K562 (cell line): Measurements from ENCODE around the gene ZNF485. TPM values are rescaled to one million over a fixed set of nuclear protein-coding genes. Genes with fewer than 3 reads are reported as not detected.
A peak's percentile ranks its signal among the peaks of the same experiment; 100 is the strongest.

Experiments
- ARID1B ChIP-seq: fragments of 450-650 bp; IDR thresholded peaks from 2 replicates; pipeline ENCODE4 v1.6.1; 2016; ENCODE audit warnings: antibody characterized with exemption, mild to moderate bottlenecking, inconsistent platforms
- ARNT ChIP-seq, 2 experiments: fragments of 450-650 bp; IDR thresholded peaks; 2 replicates each; pipeline ENCODE4 v1.6.1; 2016; ENCODE audit warnings: mild to moderate bottlenecking in 1 of 2
- BHLHE40 ChIP-seq: IDR thresholded peaks from 2 replicates; pipeline ENCODE4 v1.6.1; 2011; ENCODE audit warnings: low read length, improper control_type of control experiment
- CXXC5 ChIP-seq: fragments of 250-450 bp; sonication (Bioruptor Pico); IDR thresholded peaks from 2 replicates; pipeline ENCODE4 v1.8.0; 2022; ENCODE audit warnings: inconsistent platforms, mild to moderate bottlenecking, moderate library complexity
- EWSR1 ChIP-seq: fragments of 450-650 bp; IDR thresholded peaks from 2 replicates; pipeline ENCODE4 v1.6.1; 2018; ENCODE audit warnings: borderline replicate concordance, mild to moderate bottlenecking, low read depth, moderate library complexity; ENCODE audit not compliant: partially characterized antibody
- GABPA ChIP-seq: fragments of 200-800 bp; sonication (Bioruptor generic); conservative IDR thresholded peaks from 2 replicates; pipeline ENCODE4 v1.6.1; 2016; ENCODE audit warnings: low read depth, missing genetic modification characterization, missing compliant biosample characterization
- GATAD2B ChIP-seq: fragments of 450-650 bp; IDR thresholded peaks from 2 replicates; pipeline ENCODE4 v1.6.1; 2017; ENCODE audit warnings: mild to moderate bottlenecking, borderline replicate concordance
- HDAC1 ChIP-seq, 2 experiments: fragments of 450-650 bp; IDR thresholded peaks; 2 replicates each; pipeline ENCODE4 v1.6.1; 2016 to 2017; ENCODE audit warnings: inconsistent platforms in 1 of 2, mild to moderate bottlenecking in 1 of 2, moderate library complexity in 1 of 2
- HNRNPL ChIP-seq: fragments of 200-400 bp; formaldehyde crosslinking; IDR thresholded peaks from 2 replicates; pipeline ENCODE4 v1.6.1; 2017; ENCODE audit warnings: low read depth, mild to moderate bottlenecking, low read length
- HSF4 ChIP-seq: fragments of 250-450 bp; sonication (Bioruptor Pico); IDR thresholded peaks from 2 replicates; pipeline ENCODE4 v2.1.2; 2022; ENCODE audit warnings: mild to moderate bottlenecking, moderate library complexity, borderline replicate concordance
- JUN ChIP-seq, 2 experiments: sonication (generic) in 1 of 2; formaldehyde crosslinking in 1 of 2; IDR thresholded peaks; 2 replicates each; pipeline versions ENCODE4 v1.6.1 to v1.8.0; 2012 to 2022; ENCODE audit warnings: borderline replicate concordance in 2 of 2, mild to moderate bottlenecking in 2 of 2, improper control_type of control experiment in 1 of 2, low read depth in 1 of 2, low read length in 1 of 2, missing genetic modification reagents in 1 of 2
- POLR2B ChIP-seq: fragments of 450-650 bp; IDR thresholded peaks from 2 replicates; pipeline ENCODE4 v1.6.1; 2018; ENCODE audit warnings: low read depth; ENCODE audit not compliant: partially characterized antibody
- RAD51 ChIP-seq: fragments of 450-650 bp; IDR thresholded peaks from 2 replicates; pipeline ENCODE4 v1.7.1; 2016; ENCODE audit warnings: low read depth, mild to moderate bottlenecking, borderline replicate concordance
- SREBF1 ChIP-seq: fragments of 150-350 bp; IDR thresholded peaks from 2 replicates; pipeline ENCODE4 v1.6.1; 2014; ENCODE audit warnings: antibody characterized with exemption, low read depth, low read length, borderline replicate concordance
- ZNF253 ChIP-seq: fragments of 250-450 bp; sonication (Bioruptor Pico); conservative IDR thresholded peaks from 2 replicates; pipeline ENCODE4 v1.6.1; 2021; ENCODE audit warnings: mild to moderate bottlenecking
- ZNF41 ChIP-seq: fragments of 250-450 bp; sonication (Bioruptor Pico); conservative IDR thresholded peaks from 2 replicates; pipeline ENCODE4 v1.4.0; 2020; ENCODE audit warnings: mild to moderate bottlenecking
- polyA plus RNA-seq, 8 experiments: library from polyadenylated mRNA; depleted of rRNA in 4 of 8; stranded (reverse) in 5 of 8; unstranded in 3 of 8; fragments of >200 nt; fragmentation: Nextera tagmentation in 2 of 8; fragmentation: Illumina TruSeq in 1 of 8; extraction: Ambion mirVana in 2 of 8; extraction: Trizol in 1 of 8; gene quantifications; 2 replicates each; pipeline versions ENCODE4 v1.2.1 to v1.2.3, GENCODE V29; 2011 to 2014; ENCODE audit warnings: inconsistent platforms in 1 of 8, missing spikeins in 1 of 8
- total RNA-seq, 7 experiments: library from RNA; depleted of rRNA in 6 of 7; stranded (reverse); fragments of >200 nt in 6 of 7; fragmentation: Illumina TruSeq in 2 of 7; extraction: Trizol in 2 of 7; gene quantifications; 2 replicates each; pipeline versions ENCODE4 v1.2.1 to v1.2.3, GENCODE V29; 2011 to 2021; ENCODE audit warnings: low replicate concordance in 1 of 7
- TF ChIP-seq, protein P1 (sequence below), 2 experiments: fragments of 450-650 bp; IDR thresholded peaks; 2 replicates each; pipeline ENCODE4 v1.6.1; 2016
- TF ChIP-seq, protein P2 (sequence below): fragments of 200-800 bp; sonication (Bioruptor generic); IDR thresholded peaks from 2 replicates; pipeline ENCODE4 v1.6.1; 2017; ENCODE audit warnings: missing genetic modification characterization, missing compliant biosample characterization
- TF ChIP-seq, protein P3 (sequence below): sonication (generic); formaldehyde crosslinking; IDR thresholded peaks from 2 replicates; pipeline ENCODE4 v1.8.1; 2023; ENCODE audit warnings: mild to moderate bottlenecking, missing genetic modification reagents
- TF ChIP-seq, protein P4 (sequence below): fragments of 250-450 bp; sonication (Bioruptor Pico); IDR thresholded peaks from 2 replicates; pipeline ENCODE4 v1.8.0; 2022; ENCODE audit warnings: inconsistent platforms

ZNF485 gene
- total and polyA plus RNA-seq, 9 of the 15 experiments (the other 6 are each of a cell fraction or from before 2014, with no cell fraction given), result 8.0 to 18.7 (median 11.9) TPM

GRCh38 chr10:43606323-43607198 is at the start of gene ZNF485 (continued):
- no peak for TF ChIP-seq RAD51
- peak; percentile 65 for TF ChIP-seq CXXC5
- peak; percentile 99 for TF ChIP-seq GABPA (tag)
- TF ChIP-seq SREBF1, result peak; percentile 11; the same call in 1 of the 2 replicates
- no peak for TF ChIP-seq ARNT (IDR thresholded peaks at IDR 0.05)
- no peak for TF ChIP-seq EWSR1
- TF ChIP-seq, protein P1, sequence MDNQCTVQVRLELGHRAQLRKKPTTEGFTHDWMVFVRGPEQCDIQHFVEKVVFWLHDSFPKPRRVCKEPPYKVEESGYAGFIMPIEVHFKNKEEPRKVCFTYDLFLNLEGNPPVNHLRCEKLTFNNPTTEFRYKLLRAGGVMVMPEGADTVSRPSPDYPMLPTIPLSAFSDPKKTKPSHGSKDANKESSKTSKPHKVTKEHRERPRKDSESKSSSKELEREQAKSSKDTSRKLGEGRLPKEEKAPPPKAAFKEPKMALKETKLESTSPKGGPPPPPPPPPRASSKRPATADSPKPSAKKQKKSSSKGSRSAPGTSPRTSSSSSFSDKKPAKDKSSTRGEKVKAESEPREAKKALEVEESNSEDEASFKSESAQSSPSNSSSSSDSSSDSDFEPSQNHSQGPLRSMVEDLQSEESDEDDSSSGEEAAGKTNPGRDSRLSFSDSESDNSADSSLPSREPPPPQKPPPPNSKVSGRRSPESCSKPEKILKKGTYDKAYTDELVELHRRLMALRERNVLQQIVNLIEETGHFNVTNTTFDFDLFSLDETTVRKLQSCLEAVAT (IDR thresholded peaks at IDR 0.05), result no peak
- TF ChIP-seq BHLHE40, result no peak
- peak; percentile 39; the same call in 1 of the 2 replicates for TF ChIP-seq JUN (IDR thresholded peaks at IDR 0.05; ENCODE audit: borderline replicate concordance, low read depth, low read length)
- TF ChIP-seq JUN (CRISPR knock-in tag; IDR thresholded peaks at IDR 0.05; ENCODE audit: borderline replicate concordance), result no peak
- peak; percentile 91 for TF ChIP-seq HNRNPL
- TF ChIP-seq, protein P2, sequence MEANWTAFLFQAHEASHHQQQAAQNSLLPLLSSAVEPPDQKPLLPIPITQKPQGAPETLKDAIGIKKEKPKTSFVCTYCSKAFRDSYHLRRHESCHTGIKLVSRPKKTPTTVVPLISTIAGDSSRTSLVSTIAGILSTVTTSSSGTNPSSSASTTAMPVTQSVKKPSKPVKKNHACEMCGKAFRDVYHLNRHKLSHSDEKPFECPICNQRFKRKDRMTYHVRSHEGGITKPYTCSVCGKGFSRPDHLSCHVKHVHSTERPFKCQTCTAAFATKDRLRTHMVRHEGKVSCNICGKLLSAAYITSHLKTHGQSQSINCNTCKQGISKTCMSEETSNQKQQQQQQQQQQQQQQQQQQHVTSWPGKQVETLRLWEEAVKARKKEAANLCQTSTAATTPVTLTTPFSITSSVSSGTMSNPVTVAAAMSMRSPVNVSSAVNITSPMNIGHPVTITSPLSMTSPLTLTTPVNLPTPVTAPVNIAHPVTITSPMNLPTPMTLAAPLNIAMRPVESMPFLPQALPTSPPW (CRISPR knock-in tag), result peak; percentile 50; the same call in 1 of the 2 replicates
- TF ChIP-seq ARID1B, result no peak
- peak in 1 of 2 experiments; percentile 96; a peak in 2 of 4 replicates for TF ChIP-seq HDAC1 (IDR thresholded peaks at IDR 0.05)
- TF ChIP-seq POLR2B, result peak; percentile 70
- TF ChIP-seq, protein P3, sequence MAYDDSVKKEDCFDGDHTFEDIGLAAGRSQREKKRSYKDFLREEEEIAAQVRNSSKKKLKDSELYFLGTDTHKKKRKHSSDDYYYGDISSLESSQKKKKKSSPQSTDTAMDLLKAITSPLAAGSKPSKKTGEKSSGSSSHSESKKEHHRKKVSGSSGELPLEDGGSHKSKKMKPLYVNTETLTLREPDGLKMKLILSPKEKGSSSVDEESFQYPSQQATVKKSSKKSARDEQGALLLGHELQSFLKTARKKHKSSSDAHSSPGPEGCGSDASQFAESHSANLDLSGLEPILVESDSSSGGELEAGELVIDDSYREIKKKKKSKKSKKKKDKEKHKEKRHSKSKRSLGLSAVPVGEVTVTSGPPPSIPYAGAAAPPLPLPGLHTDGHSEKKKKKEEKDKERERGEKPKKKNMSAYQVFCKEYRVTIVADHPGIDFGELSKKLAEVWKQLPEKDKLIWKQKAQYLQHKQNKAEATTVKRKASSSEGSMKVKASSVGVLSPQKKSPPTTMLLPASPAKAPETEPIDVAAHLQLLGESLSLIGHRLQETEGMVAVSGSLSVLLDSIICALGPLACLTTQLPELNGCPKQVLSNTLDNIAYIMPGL, result 0 out of 2 replicates have a peak, but pooled peaks have one; percentile 63
- no peak for TF ChIP-seq ZNF253
- TF ChIP-seq HSF4 (CRISPR knock-in tag), result no peak
- TF ChIP-seq, protein P4, sequence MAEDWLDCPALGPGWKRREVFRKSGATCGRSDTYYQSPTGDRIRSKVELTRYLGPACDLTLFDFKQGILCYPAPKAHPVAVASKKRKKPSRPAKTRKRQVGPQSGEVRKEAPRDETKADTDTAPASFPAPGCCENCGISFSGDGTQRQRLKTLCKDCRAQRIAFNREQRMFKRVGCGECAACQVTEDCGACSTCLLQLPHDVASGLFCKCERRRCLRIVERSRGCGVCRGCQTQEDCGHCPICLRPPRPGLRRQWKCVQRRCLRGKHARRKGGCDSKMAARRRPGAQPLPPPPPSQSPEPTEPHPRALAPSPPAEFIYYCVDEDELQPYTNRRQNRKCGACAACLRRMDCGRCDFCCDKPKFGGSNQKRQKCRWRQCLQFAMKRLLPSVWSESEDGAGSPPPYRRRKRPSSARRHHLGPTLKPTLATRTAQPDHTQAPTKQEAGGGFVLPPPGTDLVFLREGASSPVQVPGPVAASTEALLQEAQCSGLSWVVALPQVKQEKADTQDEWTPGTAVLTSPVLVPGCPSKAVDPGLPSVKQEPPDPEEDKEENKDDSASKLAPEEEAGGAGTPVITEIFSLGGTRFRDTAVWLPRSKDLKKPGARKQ, result no peak
- TF ChIP-seq ZNF41 (CRISPR knock-in tag), result no peak
- no peak for TF ChIP-seq GATAD2B
